Measurements from ENCODE around the gene KIF1A. TPM values are rescaled to one million over a fixed set of nuclear protein-coding genes. Genes with fewer than 3 reads are reported as not detected.
"Not testable (repeated sequence)": the region's sequence is repeated elsewhere in the genome, so short reads cannot be mapped to it uniquely, and the experiment has no call there.

The KIF1A gene
- total and polyA plus RNA-seq, 2 donors from 2014 or later = 0.54 to 0.58 TPM

GRCh38 chr2:240692583-240693561 lies 127.1 kb downstream of the KIF1A start:
- intact Hi-C loops (cut with DNase I); H3K36me3 ChIP-seq (ENCODE audit: control insufficient read depth in 2 of 3, insufficient read depth in 3 of 3, low read length in 3 of 3); H3K9me3 ChIP-seq (ENCODE audit: control insufficient read depth in 2 of 3, insufficient read depth in 1 of 3, low read length in 3 of 3); H3K9ac ChIP-seq (ENCODE audit: low read length in 3 of 3); FAIRE-seq; H3K27me3 ChIP-seq (ENCODE audit: control insufficient read depth, insufficient read depth, low read length); H3K27ac ChIP-seq (ENCODE audit: low read depth in 2 of 2, low read length in 2 of 2); H3K4me1 ChIP-seq (ENCODE audit: control insufficient read depth in 2 of 3, insufficient read depth in 2 of 3, low read depth in 1 of 3, low read length in 3 of 3); H3K4me3 ChIP-seq (ENCODE audit: low read length in 3 of 3): not testable (repeated sequence)
- DNase-seq = peak in 1 of 5 donors; percentile 50

DNA sequence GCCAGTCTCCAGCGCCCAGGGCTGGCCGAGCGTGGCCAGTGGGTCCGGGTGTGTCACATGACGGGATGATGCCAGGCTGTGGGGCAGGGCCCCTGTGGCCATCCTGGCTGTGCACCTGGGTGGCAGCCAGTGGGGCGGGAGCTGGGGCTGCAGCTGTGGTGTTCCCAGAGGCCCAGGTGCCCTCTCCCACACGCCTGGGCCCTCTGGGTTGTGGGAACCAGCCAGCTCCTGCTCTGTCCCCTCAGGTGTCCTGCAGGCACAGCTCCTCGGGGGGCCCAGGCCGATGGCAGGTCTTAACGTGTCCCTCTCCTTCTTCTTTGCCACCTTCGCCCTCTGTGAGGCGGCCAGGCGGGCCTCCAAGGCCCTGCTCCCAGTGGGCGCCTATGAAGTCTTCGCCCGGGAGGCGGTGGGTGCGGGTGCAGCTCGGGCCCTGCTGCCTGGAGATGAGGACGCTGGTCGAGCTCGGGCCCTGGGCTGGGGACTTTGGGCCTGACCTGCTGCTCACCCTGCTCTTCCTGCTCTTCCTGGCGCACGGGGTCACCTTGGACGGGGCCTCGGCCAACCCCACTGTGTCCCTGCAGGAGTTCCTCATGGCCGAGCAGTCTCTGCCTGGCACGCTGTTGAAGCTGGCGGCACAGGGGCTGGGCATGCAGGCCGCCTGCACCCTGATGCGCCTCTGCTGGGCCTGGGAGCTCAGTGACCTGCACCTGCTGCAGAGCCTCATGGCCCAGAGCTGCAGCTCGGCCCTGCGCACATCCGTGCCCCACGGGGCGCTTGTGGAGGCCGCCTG lies 128.2 kb downstream of the KIF1A start, which contains the start of gene AQP12A:
TSS of gene AQP12A (plus strand) at position 236 of the 790 bp plus-strand sequence. CDS start at position 284, 48 bp downstream.
- H3K27ac ChIP-seq (ENCODE audit: low read depth in 2 of 2, low read length in 2 of 2); H3K4me3 ChIP-seq (ENCODE audit: low read length in 3 of 3); H3K4me1 ChIP-seq (ENCODE audit: control insufficient read depth in 2 of 3, insufficient read depth in 2 of 3, low read depth in 1 of 3, low read length in 3 of 3); FAIRE-seq; H3K36me3 ChIP-seq (ENCODE audit: control insufficient read depth in 2 of 3, insufficient read depth in 3 of 3, low read length in 3 of 3); intact Hi-C loops (cut with DNase I); H3K27me3 ChIP-seq (ENCODE audit: control insufficient read depth, insufficient read depth, low read length); H3K9me3 ChIP-seq (ENCODE audit: control insufficient read depth in 2 of 3, insufficient read depth in 1 of 3, low read length in 3 of 3); H3K9ac ChIP-seq (ENCODE audit: low read length in 3 of 3): not testable (repeated sequence)
- DNase-seq = peak in 3 of 5 donors; percentile 8 to 73 (median 26)

DNA sequence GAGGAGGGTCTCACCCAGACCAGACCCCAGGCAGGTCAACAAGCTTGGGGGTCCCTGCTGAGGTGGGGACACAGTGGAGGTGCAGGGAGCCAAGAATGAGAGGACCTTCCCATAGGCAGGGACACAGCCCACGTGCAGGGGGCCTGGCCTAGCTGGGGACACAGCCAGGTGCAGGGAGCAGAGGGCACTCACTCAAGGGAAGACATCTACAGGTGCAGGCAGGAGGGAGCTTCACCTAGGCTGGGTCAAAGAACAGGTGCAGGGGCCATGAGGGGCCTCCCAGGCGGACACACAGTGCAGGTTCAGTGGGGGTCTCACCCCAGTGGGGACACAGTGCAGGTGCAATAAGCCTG lies 129.0 kb downstream of the KIF1A start:
- H3K9me3 ChIP-seq (ENCODE audit: control insufficient read depth in 2 of 3, insufficient read depth in 1 of 3, low read length in 3 of 3); H3K27me3 ChIP-seq (ENCODE audit: control insufficient read depth, insufficient read depth, low read length); intact Hi-C loops (cut with DNase I); H3K4me3 ChIP-seq (ENCODE audit: low read length in 3 of 3); FAIRE-seq; H3K36me3 ChIP-seq (ENCODE audit: control insufficient read depth in 2 of 3, insufficient read depth in 3 of 3, low read length in 3 of 3); H3K4me1 ChIP-seq (ENCODE audit: control insufficient read depth in 2 of 3, insufficient read depth in 2 of 3, low read depth in 1 of 3, low read length in 3 of 3); H3K9ac ChIP-seq (ENCODE audit: low read length in 3 of 3); H3K27ac ChIP-seq (ENCODE audit: low read depth in 2 of 2, low read length in 2 of 2): not testable (repeated sequence)
- DNase-seq = peak in 1 of 5 donors; percentile 47

DNA sequence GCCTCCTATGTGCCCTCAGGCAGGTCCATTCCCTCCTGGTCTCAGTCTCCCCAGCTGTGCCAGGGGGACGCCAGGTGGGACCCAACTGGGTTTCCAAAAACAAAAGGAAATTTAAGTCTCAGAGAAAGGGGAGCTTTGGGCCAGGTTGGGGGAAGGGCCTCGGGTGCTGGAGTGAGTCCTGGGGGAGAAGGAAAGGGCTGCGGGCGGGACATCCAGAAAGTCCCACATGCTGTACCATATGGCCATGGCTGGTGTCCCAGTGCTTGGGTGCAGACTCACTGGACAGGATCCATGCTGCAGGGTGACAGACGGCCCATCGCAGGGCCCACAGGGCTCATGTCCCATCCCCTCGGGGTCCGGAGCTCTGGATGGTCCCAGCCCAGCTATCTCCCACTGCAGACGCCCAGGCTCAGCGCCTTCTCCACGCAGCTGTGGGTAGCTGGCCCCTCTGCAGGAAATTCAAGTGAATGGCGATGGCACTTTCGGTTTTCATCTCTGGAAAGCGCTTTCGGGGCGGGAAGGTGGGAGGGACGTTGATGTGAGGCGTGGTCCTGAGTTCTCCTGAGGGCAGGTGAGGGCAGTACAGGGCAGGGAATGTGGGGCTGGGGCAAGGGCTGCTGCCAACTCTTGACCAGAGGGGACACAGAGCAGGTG lies 129.5 kb downstream of the KIF1A start:
- DNase-seq = peak in 2 of 5 donors; percentile 2 to 48
- intact Hi-C loops (cut with DNase I); H3K9ac ChIP-seq (ENCODE audit: low read length in 3 of 3); H3K4me1 ChIP-seq (ENCODE audit: control insufficient read depth in 2 of 3, insufficient read depth in 2 of 3, low read depth in 1 of 3, low read length in 3 of 3); H3K27me3 ChIP-seq (ENCODE audit: control insufficient read depth, insufficient read depth, low read length); H3K27ac ChIP-seq (ENCODE audit: low read depth in 2 of 2, low read length in 2 of 2); H3K36me3 ChIP-seq (ENCODE audit: control insufficient read depth in 2 of 3, insufficient read depth in 3 of 3, low read length in 3 of 3); H3K4me3 ChIP-seq (ENCODE audit: low read length in 3 of 3); H3K9me3 ChIP-seq (ENCODE audit: control insufficient read depth in 2 of 3, insufficient read depth in 1 of 3, low read length in 3 of 3); FAIRE-seq: not testable (repeated sequence)

DNA sequence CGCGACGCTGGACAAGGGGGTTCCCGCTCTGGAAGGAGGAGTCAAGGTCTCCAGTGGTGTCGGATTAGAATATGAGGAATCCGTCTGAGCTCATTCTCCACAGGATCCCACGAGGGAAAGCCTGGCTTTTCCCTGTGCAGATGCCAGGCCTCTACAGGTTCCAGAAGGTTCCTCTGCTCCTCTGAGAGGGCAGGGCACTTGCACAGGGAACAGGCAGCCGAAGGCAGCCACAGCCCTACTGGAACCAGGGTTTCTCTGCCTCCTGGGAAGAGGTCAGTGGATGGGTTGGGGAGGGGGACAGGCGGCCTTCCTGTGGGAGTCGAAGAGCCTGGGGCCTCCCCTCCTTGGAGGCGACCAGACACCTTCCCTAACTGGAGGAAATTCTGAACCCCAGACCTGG lies 130.0 kb downstream of the KIF1A start:
- H3K4me3 ChIP-seq (ENCODE audit: low read length in 3 of 3) = no peak overlapping the region
- peaks cover 0 to 3% (median 2%) of the 10 kb centered on the region in 3 donors for H3K4me1 ChIP-seq (ENCODE audit: control insufficient read depth in 2 of 3, insufficient read depth in 2 of 3, low read depth in 1 of 3, low read length in 3 of 3)
- H3K36me3 ChIP-seq (ENCODE audit: control insufficient read depth in 2 of 3, insufficient read depth in 3 of 3, low read length in 3 of 3) = no peaks in the 10 kb centered on the region
- no peaks in the 10 kb centered on the region for H3K27me3 ChIP-seq (ENCODE audit: control insufficient read depth, insufficient read depth, low read length)
- TF ChIP-seq, protein P1, sequence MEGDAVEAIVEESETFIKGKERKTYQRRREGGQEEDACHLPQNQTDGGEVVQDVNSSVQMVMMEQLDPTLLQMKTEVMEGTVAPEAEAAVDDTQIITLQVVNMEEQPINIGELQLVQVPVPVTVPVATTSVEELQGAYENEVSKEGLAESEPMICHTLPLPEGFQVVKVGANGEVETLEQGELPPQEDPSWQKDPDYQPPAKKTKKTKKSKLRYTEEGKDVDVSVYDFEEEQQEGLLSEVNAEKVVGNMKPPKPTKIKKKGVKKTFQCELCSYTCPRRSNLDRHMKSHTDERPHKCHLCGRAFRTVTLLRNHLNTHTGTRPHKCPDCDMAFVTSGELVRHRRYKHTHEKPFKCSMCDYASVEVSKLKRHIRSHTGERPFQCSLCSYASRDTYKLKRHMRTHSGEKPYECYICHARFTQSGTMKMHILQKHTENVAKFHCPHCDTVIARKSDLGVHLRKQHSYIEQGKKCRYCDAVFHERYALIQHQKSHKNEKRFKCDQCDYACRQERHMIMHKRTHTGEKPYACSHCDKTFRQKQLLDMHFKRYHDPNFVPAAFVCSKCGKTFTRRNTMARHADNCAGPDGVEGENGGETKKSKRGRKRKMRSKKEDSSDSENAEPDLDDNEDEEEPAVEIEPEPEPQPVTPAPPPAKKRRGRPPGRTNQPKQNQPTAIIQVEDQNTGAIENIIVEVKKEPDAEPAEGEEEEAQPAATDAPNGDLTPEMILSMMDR (IDR thresholded peaks at IDR 0.05; ENCODE audit: borderline replicate concordance, extremely low read depth, insufficient read depth) = no peak
- H3K27ac ChIP-seq (ENCODE audit: low read depth in 2 of 2, low read length in 2 of 2) = no peak overlapping the region
- H3K9me3 ChIP-seq (ENCODE audit: control insufficient read depth in 2 of 3, insufficient read depth in 1 of 3, low read length in 3 of 3) = no peaks in the 10 kb centered on the region
- FAIRE-seq (no peak), DNase-seq (peak in 2 of 5 donors; percentile 7 to 32)
- intact Hi-C loops (cut with DNase I) = no loop called here
- no peak overlapping the region for H3K9ac ChIP-seq (ENCODE audit: low read length in 3 of 3)
